HL-60 (cell line): ENCODE results near the gene MMRN1.

ENCODE experiments used
- CTCF ChIP-seq: IDR thresholded peaks from one replicate; pipeline ENCODE4 v1.5.1; 2011; ENCODE audit warnings: low read length, control low read depth, inconsistent platforms; ENCODE audit not compliant: insufficient read depth
- GABPA ChIP-seq: IDR thresholded peaks from 2 replicates; pipeline ENCODE4 v1.6.1; 2012; ENCODE audit warnings: low read depth
- POLR2AphosphoS5 ChIP-seq: IDR thresholded peaks from 2 replicates; pipeline ENCODE4 v1.6.1; 2012; ENCODE audit warnings: low read depth
- REST ChIP-seq: IDR thresholded peaks from 2 replicates; pipeline ENCODE4 v1.6.1; 2012; ENCODE audit warnings: low read depth; ENCODE audit not compliant: insufficient replicate concordance
- SPI1 ChIP-seq: IDR thresholded peaks from 2 replicates; pipeline ENCODE4 v1.6.1; 2012; ENCODE audit warnings: low read depth, mild to moderate bottlenecking, borderline replicate concordance

GRCh38 chr4:89997171-89997704 is 102.6 kb downstream of the MMRN1 start:
- TF ChIP-seq CTCF (no peak), REST (no peak), POLR2AphosphoS5 (no peak), GABPA (no peak), SPI1 (no peak)
